Measurements from ENCODE around the gene TBC1D14. TPM values are rescaled to one million over a fixed set of nuclear protein-coding genes. Genes with fewer than 3 reads are reported as not detected.
"Not testable (repeated sequence)": the region's sequence is repeated elsewhere in the genome, so short reads cannot be mapped to it uniquely, and the experiment has no call there.

The TBC1D14 gene
- total RNA-seq, 1 donor, result 34.0 TPM

- no peak for TF ChIP-seq CTCF (IDR thresholded peaks at IDR 0.05; ENCODE audit: insufficient read depth, low read length)
- no peak overlapping the region for H3K4me3 ChIP-seq (ENCODE audit: low read depth, low read length)
- DNase-seq (ENCODE audit: low read depth), result no peak
These were observed 19.3 kb upstream of the TBC1D14 start for GRCh38 chr4:6890358-6890757.

GRCh38 chr4:6890971-6891370 lies 18.7 kb upstream of the TBC1D14 start:
- DNase-seq (ENCODE audit: low read depth); H3K4me3 ChIP-seq (ENCODE audit: low read depth, low read length): not testable (repeated sequence)

- TF ChIP-seq CTCF (IDR thresholded peaks at IDR 0.05; ENCODE audit: insufficient read depth, low read length), result no peak
- DNase-seq (ENCODE audit: low read depth), result peak; percentile 28
- H3K4me3 ChIP-seq (ENCODE audit: low read depth, low read length), result no peak overlapping the region
These were observed 18.0 kb upstream of the TBC1D14 start for GRCh38 chr4:6891436-6892170.

- peak; percentile 57 for DNase-seq (ENCODE audit: low read depth)
- no peak overlapping the region for H3K4me3 ChIP-seq (ENCODE audit: low read depth, low read length)
- TF ChIP-seq CTCF (IDR thresholded peaks at IDR 0.05; ENCODE audit: insufficient read depth, low read length), result peak; percentile 11
These were observed 17.3 kb upstream of the TBC1D14 start for GRCh38 chr4:6892190-6892908.

- H3K4me3 ChIP-seq (ENCODE audit: low read depth, low read length), result no peak overlapping the region
- DNase-seq (ENCODE audit: low read depth), result no peak
- TF ChIP-seq CTCF (IDR thresholded peaks at IDR 0.05; ENCODE audit: insufficient read depth, low read length), result no peak
These were observed 16.8 kb upstream of the TBC1D14 start for GRCh38 chr4:6892909-6893202.

- no peak overlapping the region for H3K4me3 ChIP-seq (ENCODE audit: low read depth, low read length)
- no peak for TF ChIP-seq CTCF (IDR thresholded peaks at IDR 0.05; ENCODE audit: insufficient read depth, low read length)
- peak; percentile 29 for DNase-seq (ENCODE audit: low read depth)
These were observed 16.1 kb upstream of the TBC1D14 start for GRCh38 chr4:6893449-6894085.

GRCh38 chr4:6894086-6894478 lies 15.5 kb upstream of the TBC1D14 start:
- no peak for TF ChIP-seq CTCF (IDR thresholded peaks at IDR 0.05; ENCODE audit: insufficient read depth, low read length)

More at GRCh38 chr4:6894086-6894478, 15.5 kb upstream of the TBC1D14 start:
- no peak for DNase-seq (ENCODE audit: low read depth)
- no peak overlapping the region for H3K4me3 ChIP-seq (ENCODE audit: low read depth, low read length)

Data from fibroblast of the aortic adventitia (primary cell).